Osteoblast (primary cell): ENCODE data around the gene MGST3. TPM values are rescaled to one million over a fixed set of nuclear protein-coding genes. Genes with fewer than 3 reads are reported as not detected.

Experiments used
- DNase-seq: peaks from one replicate; pipeline ENCODE4 v3.0.0; 2011; ENCODE audit warnings: low spot score, mixed read lengths; ENCODE audit not compliant: insufficient read length; ENCODE audit errors: missing footprints
- H2AFZ ChIP-seq: 2 replicates; pipeline ENCODE4 v1.6.0; 2011; ENCODE audit warnings: mild to moderate bottlenecking, low read length
- H3K27ac ChIP-seq: 2 replicates; pipeline ENCODE4 v1.5.1; 2011; ENCODE audit warnings: mild to moderate bottlenecking, low read depth, low read length, moderate library complexity
- H3K27me3 ChIP-seq: 2 replicates; pipeline ENCODE4 v1.6.0; 2012; ENCODE audit warnings: mild to moderate bottlenecking, control low read depth, inconsistent platforms, low read length, moderate library complexity; ENCODE audit not compliant: insufficient read depth
- H3K36me3 ChIP-seq: 2 replicates; pipeline ENCODE4 v1.5.1; 2011; ENCODE audit warnings: mild to moderate bottlenecking, low read length, control low read depth, moderate library complexity; ENCODE audit not compliant: insufficient read depth
- H3K4me1 ChIP-seq: 2 replicates; pipeline ENCODE4 v1.5.1; 2011; ENCODE audit warnings: mild to moderate bottlenecking, low read length, control low read depth, moderate library complexity; ENCODE audit not compliant: insufficient read depth
- H3K4me2 ChIP-seq: 2 replicates; pipeline ENCODE4 v1.6.0; 2011; ENCODE audit warnings: mild to moderate bottlenecking, low read length; ENCODE audit not compliant: insufficient read depth
- H3K4me3 ChIP-seq: fragments of 200-600 bp; sonication (generic); 3 replicates; pipeline ENCODE4 v1.5.1; 2012; ENCODE audit warnings: mild to moderate bottlenecking, low read length, inconsistent platforms; ENCODE audit not compliant: insufficient read depth
- H3K79me2 ChIP-seq: 2 replicates; pipeline ENCODE4 v1.6.0; 2012; ENCODE audit warnings: mild to moderate bottlenecking, low read length, control low read depth, inconsistent platforms; ENCODE audit not compliant: insufficient read depth
- H3K9me3 ChIP-seq: 2 replicates; pipeline ENCODE4 v1.5.1; 2011; ENCODE audit warnings: low read depth, low read length, control low read depth
- H4K20me1 ChIP-seq: 2 replicates; pipeline ENCODE4 v1.6.0; 2012; ENCODE audit warnings: mild to moderate bottlenecking, low read length, control low read depth; ENCODE audit not compliant: insufficient read depth
- total RNA-seq: library from RNA; depleted of rRNA; stranded (reverse); fragments of >200 nt; gene quantifications from 2 replicates; pipeline ENCODE4 v1.2.3, GENCODE V29; 2012
- TF ChIP-seq, protein P1 (sequence below): IDR thresholded peaks from 2 replicates; pipeline ENCODE4 v1.5.1; 2011; ENCODE audit warnings: mild to moderate bottlenecking, low read depth, low read length, moderate library complexity; ENCODE audit errors: extremely low read depth

MGST3 gene
- total RNA-seq, 1 donor, result 128 TPM

DNA sequence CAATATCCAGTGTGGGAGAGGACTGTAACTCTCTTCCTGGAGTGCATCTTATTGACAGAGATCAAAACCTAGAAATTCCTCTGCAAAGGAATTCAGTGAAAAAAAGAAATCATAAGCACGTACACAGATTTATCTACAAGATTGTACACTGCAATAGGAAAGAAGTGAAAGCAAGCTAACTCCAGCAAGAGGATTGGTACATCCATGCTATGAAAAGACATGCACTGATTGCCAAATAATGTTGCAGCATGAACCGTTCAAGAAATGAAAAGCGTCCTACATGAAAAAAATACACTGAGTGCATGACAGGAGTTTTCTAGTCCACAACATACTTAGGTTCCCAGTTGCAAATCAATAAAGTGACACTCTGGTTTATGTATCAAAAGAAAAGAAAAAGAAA is 1.9 kb upstream of the MGST3 start:
- peaks cover 22% of the 10 kb centered on the region for H3K4me1 ChIP-seq
- no peaks in the 10 kb centered on the region for H3K27me3 ChIP-seq
- TF ChIP-seq, protein P1, sequence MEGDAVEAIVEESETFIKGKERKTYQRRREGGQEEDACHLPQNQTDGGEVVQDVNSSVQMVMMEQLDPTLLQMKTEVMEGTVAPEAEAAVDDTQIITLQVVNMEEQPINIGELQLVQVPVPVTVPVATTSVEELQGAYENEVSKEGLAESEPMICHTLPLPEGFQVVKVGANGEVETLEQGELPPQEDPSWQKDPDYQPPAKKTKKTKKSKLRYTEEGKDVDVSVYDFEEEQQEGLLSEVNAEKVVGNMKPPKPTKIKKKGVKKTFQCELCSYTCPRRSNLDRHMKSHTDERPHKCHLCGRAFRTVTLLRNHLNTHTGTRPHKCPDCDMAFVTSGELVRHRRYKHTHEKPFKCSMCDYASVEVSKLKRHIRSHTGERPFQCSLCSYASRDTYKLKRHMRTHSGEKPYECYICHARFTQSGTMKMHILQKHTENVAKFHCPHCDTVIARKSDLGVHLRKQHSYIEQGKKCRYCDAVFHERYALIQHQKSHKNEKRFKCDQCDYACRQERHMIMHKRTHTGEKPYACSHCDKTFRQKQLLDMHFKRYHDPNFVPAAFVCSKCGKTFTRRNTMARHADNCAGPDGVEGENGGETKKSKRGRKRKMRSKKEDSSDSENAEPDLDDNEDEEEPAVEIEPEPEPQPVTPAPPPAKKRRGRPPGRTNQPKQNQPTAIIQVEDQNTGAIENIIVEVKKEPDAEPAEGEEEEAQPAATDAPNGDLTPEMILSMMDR, result no peak
- H2AFZ ChIP-seq, result no peak overlapping the region
- H3K79me2 ChIP-seq, result peaks cover 30% of the 10 kb centered on the region
- no peak overlapping the region for H3K4me3 ChIP-seq
- H3K27ac ChIP-seq, result no peak overlapping the region
- no peaks in the 10 kb centered on the region for H3K36me3 ChIP-seq
- no peaks in the 10 kb centered on the region for H3K9me3 ChIP-seq
- peaks cover 15% of the 10 kb centered on the region for H4K20me1 ChIP-seq
- no peak for DNase-seq
- no peak overlapping the region for H3K4me2 ChIP-seq

DNA sequence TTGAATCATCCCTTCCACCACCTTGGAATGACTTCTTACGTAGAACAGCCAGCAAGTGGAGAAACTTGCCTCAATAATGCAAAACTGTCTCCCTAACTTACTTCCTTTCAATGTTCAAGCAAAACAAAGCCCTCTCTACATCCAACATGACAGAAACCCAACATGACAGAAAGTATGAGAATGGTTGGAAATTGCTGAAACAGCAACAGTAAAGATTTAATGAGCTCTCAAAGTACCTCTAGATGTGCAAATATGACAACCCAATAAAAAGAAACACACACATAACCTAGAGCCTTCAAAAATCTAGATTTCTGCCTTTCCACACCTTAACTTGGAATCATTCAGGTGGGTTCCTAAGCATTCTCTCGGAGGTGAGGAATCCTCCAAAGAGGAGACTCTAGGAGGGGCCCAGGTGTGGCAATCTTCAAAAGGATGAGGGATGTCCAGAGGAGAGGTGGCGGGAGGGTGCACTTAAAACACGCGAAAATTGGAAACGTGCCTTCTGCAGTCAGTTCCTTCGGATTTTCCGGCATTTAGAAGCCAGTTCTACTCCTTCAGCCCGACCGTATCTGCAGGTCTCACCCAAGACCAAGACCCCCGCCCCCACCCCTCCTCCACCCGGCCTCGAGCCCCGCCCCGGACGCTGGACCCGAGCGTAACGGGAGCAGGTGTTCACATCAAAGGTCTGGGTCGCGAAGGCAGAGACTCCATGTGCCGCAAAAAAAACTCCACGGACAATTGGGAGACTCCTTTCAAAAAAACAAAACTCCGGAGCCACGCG is 996 bp upstream of the MGST3 start:
- Histone ChIP-seq H3K36me3 (no peaks in the 10 kb centered on the region), H3K4me2 (peak overlapping the region; percentile 97), H3K4me3 (peak overlapping the region; percentile 90), H4K20me1 (peaks cover 17% of the 10 kb centered on the region), H3K4me1 (peaks cover 25% of the 10 kb centered on the region), H2AFZ (peak overlapping the region; percentile 93), H3K79me2 (peaks cover 39% of the 10 kb centered on the region), H3K27ac (peak overlapping the region; percentile 85), H3K9me3 (no peaks in the 10 kb centered on the region), H3K27me3 (no peaks in the 10 kb centered on the region)
- TF ChIP-seq, protein P1, result no peak
- no peak for DNase-seq

DNA sequence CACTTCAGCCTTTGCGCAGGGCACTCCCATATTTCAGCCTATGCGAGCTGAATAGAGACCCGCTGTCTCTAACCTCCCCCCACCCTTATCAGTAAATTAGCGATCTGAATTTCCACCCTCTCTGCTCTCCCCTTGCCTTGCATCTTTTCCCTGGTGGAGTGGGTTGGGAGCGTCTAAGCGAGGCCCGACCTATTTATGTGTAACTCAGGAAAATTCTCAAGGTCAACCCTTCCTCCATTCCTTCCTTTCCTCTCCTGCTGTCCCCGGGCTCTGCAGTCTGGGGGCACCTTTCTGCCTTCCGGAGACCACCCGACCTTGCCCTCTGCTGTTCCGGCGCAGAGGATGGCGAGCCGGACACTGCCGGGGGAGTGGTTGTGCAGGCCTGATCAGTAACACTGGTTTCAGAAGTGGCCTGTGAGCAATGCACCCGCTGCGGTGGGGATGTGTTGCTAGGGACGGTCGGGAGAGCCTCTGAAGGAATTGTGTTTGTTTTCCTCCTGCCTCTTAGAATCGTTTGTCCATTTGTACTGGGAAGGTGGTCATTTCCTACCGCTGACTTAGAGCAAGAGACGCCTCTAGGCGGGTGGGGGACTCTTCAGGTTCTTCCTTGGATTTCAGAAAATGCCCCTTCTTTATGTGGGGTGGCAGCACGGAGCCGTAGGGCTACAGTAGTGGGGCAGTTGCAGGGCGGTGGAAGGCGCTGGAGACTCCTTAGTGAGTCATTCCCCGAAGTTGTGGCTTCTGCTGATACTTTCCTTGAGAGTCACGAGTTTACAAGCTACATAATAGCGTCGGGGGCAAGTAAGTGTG is 513 bp downstream of the MGST3 start:
- TF ChIP-seq, protein P1, result peak; percentile 36
- Histone ChIP-seq H3K27ac (peak overlapping the region; percentile 85), H3K4me3 (peak overlapping the region; percentile 90), H3K9me3 (no peaks in the 10 kb centered on the region), H3K79me2 (peaks cover 54% of the 10 kb centered on the region), H3K27me3 (no peaks in the 10 kb centered on the region), H2AFZ (peak overlapping the region; percentile 93), H3K4me2 (peak overlapping the region; percentile 97), H3K36me3 (peaks cover 3% of the 10 kb centered on the region), H4K20me1 (peaks cover 17% of the 10 kb centered on the region), H3K4me1 (peaks cover 25% of the 10 kb centered on the region)
- DNase-seq, result peak; percentile 90

DNA sequence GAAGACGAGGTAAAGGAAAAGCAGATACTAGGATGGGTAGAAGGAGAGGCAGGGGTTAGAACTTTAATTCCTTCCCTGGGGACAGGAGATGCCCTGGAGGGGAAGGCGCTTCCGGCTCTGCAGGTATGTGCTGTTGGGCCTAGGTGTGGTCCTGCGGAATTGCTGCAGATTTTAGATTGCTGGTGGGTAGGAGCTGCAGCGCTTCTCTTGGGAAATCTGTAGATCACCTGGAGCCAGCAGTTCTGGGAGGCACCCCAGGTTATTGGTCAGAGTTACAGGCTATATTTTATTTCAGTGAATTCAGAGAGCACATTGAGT is 1.1 kb downstream of the MGST3 start:
- peaks cover 59% of the 10 kb centered on the region for H3K79me2 ChIP-seq
- no peak for DNase-seq
- H3K4me3 ChIP-seq, result peak overlapping the region; percentile 90
- H4K20me1 ChIP-seq, result peaks cover 22% of the 10 kb centered on the region
- H3K27me3 ChIP-seq, result no peaks in the 10 kb centered on the region
- peak overlapping the region; percentile 93 for H2AFZ ChIP-seq
- TF ChIP-seq, protein P1, result no peak
- H3K9me3 ChIP-seq, result no peaks in the 10 kb centered on the region
- H3K4me2 ChIP-seq, result peak overlapping the region; percentile 97
- peaks cover 8% of the 10 kb centered on the region for H3K36me3 ChIP-seq
- H3K27ac ChIP-seq, result peak overlapping the region; percentile 85
- peaks cover 29% of the 10 kb centered on the region for H3K4me1 ChIP-seq
